Activated T-helper 9 cell treated with anti-CD3 and anti-CD28 coated beads, Interleukin-2, amount 50 U/mL, for 16 hours (primary cell): ENCODE results near the gene C3orf20.

Experiments used
- DNase-seq: peaks from one replicate; pipeline ENCODE4 v3.0.0-alpha.2; 2020; ENCODE audit warnings: low read depth

The C3orf20 gene

DNA sequence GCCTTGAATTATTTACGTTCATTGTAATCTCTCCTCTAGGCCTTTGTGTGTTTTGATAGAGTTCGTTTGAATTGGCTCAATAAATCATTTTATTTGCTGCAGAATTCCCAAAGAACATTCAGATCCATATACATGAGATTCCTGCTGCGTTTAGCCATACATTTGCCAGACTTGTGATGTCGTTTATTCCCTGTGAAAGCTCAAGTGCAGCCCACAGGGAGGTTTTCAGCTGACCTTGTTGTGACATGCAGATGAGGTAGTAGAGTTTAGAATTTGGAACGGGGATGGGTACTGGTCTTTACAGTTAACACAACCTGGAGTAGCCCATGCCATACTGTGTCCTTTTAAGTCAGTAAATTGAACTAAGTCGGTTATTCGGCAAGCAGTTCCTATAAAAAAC, at the start of gene C3orf20:
Gene C3orf20, plus strand, starts transcription at position 301 of the 400 bp plus-strand sequence. CDS start 7,573 bp downstream, outside the sequence.
- no peak for DNase-seq

GRCh38 chr3:14625443-14625842, 49.5 kb upstream of the C3orf20 start:
- DNase-seq = no peak

- DNase-seq = no peak
Observed at GRCh38 chr3:14627815-14628214, 47.1 kb upstream of the C3orf20 start.

DNA sequence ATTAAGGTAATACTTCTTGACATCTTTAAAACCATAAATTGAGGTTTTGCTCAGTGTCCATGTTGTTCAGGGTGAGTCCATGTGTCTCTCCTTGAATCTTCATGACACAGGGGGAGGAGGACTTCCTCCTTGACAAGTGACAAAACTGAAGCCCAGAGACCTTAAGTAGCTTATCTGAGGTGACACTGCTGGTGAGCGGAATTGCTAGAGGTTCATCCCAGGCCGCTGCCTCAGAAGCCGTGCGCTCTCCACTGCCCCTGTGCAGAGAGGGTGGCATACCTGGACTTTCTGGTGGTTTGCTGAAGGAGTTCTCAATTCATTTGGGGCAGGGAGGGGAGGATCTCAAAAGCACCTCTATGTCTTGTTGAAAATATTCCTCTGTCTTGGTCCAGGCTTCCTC, 46.5 kb upstream of the C3orf20 start:
- no peak for DNase-seq

DNA sequence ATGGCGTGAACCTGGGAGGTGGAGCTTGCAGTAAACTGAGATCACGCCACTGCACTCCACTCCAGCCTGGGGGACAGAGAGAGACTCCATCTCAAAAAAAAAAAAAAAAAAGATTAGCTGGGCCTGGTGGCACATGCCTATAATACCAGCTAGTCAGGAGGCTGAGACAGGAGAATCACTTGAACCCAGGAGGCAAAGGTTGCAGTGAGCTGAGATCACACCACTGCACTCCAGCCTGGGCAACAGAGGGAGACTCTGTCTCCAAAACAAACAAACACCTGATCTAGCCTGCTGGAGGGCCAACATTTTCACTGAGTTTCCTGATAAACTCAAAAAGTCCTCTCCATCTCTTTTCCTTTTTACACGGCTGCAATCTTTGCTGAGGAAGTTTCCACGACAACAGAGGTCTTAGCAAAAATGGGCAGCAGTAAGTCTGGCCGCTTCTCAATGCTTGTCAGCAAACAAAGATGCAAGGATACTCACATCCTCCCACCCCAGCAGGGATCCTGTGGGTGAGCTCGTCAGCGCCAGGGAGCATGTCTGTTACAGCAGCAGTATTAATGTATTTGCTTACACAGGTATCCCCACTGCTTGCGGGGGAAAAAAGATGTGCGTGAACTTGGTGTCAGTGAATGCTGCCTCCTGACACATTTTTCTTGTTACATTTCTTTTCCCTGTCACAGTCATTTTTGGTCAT, 44.4 kb upstream of the C3orf20 start:
- DNase-seq = no peak

GRCh38 chr3:14631101-14631497, 43.8 kb upstream of the C3orf20 start:
- DNase-seq = no peak

GRCh38 chr3:14631687-14632441, 43.1 kb upstream of the C3orf20 start:
- DNase-seq = no peak

DNA sequence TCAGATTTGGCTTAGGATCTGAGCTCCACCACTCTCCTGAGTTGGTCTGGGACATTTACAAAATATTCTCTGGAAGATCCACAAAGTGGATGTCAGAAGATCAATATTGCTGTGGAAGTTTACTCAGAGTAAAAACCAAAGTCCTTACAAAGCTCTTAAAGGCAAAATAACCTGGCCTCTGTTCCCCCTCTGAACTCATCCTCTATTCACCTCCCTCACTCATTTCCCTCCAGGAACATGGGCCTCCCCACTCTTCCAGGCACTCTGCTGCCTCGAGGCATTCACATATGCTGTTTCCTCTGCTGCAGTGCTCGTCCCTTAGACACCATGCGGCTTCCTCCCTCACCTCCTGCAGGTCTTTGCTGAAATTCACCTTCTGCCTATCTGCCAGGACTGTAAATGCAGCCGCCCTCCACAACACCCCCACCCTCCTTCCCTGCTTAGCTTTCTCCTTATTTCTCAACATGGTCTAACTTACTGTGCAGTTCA, 42.5 kb upstream of the C3orf20 start:
- no peak for DNase-seq

DNA sequence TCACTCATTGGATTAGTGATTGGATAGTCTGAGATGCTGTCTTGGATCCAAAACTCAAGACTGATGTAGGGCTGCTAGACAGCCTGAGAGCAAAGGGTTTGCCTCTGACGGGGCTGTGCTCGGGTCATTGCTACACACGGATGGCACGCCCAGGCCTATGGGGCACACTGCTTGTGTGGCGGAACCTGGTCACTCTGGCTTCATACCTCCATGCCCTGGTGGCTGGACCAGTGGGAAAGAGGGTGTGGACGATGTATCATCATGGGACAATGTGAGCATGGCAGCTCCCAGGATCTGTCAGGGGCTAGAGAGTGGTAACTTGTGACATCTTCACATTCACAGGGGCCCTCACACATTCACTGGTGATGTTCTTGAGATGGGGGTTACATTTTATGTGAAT, 41.5 kb upstream of the C3orf20 start:
- no peak for DNase-seq

DNA sequence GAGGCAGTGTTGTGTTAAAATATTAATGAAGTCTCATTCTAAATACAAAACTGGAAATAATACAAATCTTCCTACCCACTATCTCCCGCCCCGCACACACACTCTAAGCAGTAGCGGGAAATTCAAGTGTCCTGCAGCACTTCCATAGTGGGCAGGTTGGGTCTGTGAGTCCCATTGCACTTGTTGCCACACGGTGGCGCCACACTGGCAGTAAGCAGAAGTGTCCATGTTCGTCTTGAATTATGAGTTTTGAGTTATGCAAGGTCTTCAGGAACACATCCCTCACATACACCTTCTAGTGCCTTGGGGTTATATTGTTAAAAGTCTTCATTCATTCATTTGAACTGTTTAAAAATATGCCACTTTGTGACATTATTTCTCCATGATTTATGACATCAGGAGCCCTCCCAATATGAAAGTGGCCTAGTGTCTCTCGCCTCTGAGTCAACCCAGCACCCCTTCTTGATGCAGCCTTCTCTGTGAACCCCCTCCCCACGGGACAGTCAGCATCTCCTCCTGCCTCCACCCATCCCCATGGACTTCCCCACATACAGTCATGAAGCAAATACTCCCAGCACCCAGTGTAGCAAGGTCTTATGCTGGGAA, 41.0 kb upstream of the C3orf20 start:
- peak; percentile 42 for DNase-seq

GRCh38 chr3:14634763-14635400, 40.1 kb upstream of the C3orf20 start:
- DNase-seq = no peak

GRCh38 chr3:14636496-14637087, 38.3 kb upstream of the C3orf20 start:
- DNase-seq = no peak

DNA sequence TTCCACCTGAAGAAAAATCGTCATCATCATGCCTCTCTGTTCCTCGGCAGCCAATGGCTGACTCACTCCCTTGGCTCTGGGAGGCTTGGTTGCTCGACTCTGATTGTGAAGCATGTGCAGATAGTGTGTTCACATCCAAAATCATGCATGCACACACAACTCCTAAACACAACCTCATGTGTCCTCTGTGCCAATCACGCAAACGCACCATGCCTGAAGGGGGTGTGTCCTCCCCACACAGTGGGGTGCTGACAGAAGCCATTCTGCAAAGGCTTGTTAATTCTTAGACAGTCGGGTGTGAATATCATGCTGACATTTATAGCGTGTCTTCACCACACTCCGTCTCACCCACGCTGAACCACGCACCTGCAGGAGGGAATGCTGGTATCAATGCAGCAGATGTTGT, 34.8 kb upstream of the C3orf20 start:
- DNase-seq = no peak

DNA sequence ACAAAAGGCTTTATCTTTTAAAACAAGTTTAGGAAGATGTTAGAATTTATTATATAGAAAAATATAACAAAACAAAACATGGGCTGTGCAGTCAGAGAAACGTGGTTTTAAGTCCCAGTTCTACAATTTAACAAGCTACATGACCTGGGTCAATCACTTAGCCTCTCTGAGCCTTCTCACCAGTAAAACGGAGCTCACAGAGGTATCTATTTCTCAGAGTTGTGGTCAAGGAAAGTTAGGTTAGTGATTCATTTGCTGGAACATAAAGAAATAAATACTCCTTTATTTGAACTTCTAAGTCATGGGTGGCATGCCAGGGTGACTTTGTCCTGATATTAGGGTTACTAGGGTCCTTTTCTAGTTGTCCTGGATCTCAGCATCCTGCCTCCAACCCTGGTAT, 34.2 kb upstream of the C3orf20 start:
- no peak for DNase-seq

DNA sequence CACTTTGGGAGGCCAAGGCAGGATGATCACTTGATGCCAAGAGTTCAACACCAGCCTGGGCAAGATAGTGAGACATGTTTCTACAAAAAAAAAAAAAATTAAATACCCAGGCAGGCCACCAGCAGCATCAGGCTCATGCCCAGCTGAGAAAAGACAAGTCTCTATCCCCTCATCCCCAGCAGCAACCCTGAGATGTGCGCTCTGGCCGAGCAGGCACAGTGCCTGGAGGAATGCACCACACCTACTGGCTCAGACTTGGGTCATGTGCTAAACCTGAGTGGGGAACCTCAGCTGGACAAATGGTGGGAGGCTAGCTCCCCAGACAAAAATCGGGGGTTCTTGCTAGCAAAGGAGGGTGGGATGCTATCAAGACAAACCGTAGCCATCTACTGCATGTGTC, 33.6 kb upstream of the C3orf20 start:
- DNase-seq = no peak

- no peak for DNase-seq
Observed at GRCh38 chr3:14645453-14645852, 29.5 kb upstream of the C3orf20 start.

DNA sequence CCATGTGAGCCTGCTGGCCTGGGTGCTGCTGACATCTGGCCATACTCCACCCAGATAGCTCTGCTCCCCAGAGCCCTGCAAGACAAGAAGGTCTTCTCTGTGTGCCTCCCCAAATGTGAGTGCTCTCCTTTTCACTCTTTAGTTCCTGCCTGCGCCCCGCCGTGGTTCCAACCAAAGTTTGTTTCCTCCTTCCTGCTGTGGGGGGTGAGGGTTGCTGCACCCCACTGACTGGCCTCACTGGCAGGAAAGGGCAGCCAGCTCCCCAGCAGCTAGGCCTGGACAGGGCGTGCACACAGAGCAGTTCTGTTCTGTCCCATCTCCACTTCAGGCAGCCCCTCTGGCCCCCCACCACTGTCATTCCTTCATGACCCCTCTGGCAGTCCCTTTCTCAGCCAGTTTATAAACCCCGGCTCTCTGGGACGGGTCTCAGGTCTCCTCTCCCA, 28.8 kb upstream of the C3orf20 start:
- no peak for DNase-seq

- DNase-seq = no peak
Observed at GRCh38 chr3:14646589-14647413, 28.1 kb upstream of the C3orf20 start.

- DNase-seq = no peak
Observed at GRCh38 chr3:14647976-14648955, 26.7 kb upstream of the C3orf20 start.

- no peak for DNase-seq
Observed at GRCh38 chr3:14649466-14649865, 25.5 kb upstream of the C3orf20 start.
